Activated CD4-positive, alpha-beta memory T cell treated with anti-CD3 and anti-CD28 coated beads for 36 hours (primary cell): ENCODE results near the gene TOLLIP. TPM values are rescaled to one million over a fixed set of nuclear protein-coding genes. Genes with fewer than 3 reads are reported as not detected.
A peak's percentile ranks its signal among the peaks of the same experiment; 100 is the strongest.
"Not testable (repeated sequence)": the region's sequence is repeated elsewhere in the genome, so short reads cannot be mapped to it uniquely, and the experiment has no call there.

ENCODE experiments used
- CTCF ChIA-PET: fragments of 350-600 bp; sonication (Branson Sonifier 250); formaldehyde crosslinking; loops from one replicate; lab custom pipeline; 2021; ENCODE audit warnings: antibody characterized with exemption, inconsistent platforms; lab: Charles Lee
- POLR2A ChIA-PET: fragments of 350-600 bp; sonication (Branson Sonifier 250); formaldehyde crosslinking; loops from one replicate; lab custom pipeline; 2021; ENCODE audit warnings: antibody characterized with exemption; lab: Charles Lee
- DNase-seq: peaks from one replicate; pipeline ENCODE4 v3.0.0-alpha.2; 2020
- H3K27ac Mint-ChIP-seq: one replicate; pipeline ENCODE4 v1.8.0; 2021; ENCODE audit warnings: mixed read lengths
- H3K27me3 Mint-ChIP-seq: one replicate; pipeline ENCODE4 v1.8.0; 2021; ENCODE audit warnings: mixed read lengths
- H3K36me3 Mint-ChIP-seq: one replicate; pipeline ENCODE4 v1.8.0; 2021; ENCODE audit warnings: mixed read lengths
- H3K4me1 Mint-ChIP-seq: one replicate; pipeline ENCODE4 v1.8.0; 2021; ENCODE audit warnings: low read depth, mixed read lengths
- H3K4me3 Mint-ChIP-seq: one replicate; pipeline ENCODE4 v1.8.0; 2021; ENCODE audit warnings: mild to moderate bottlenecking, mixed read lengths
- H3K9me3 Mint-ChIP-seq: one replicate; pipeline ENCODE4 v1.8.0; 2021; ENCODE audit warnings: mixed read lengths
- intact Hi-C: fragments of 100-400 bp; cut with micrococcal nuclease; formaldehyde crosslinking; loops from one replicate; pipeline ENCODE4 v1.15.1; 2023
- total RNA-seq, 2 experiments: library from RNA; stranded (reverse); gene quantifications; one replicate each; pipeline ENCODE4 v1.2.3, GENCODE V29; 2021

Gene TOLLIP
- total RNA-seq, 2 experiments from 2014 or later: 30.0 to 32.1 TPM

GRCh38 chr11:1271002-1271401, 38.4 kb downstream of the TOLLIP start:
- no peaks in the 10 kb centered on the region for H3K9me3 Mint-ChIP-seq

GRCh38 chr11:1270476-1270875, 39.0 kb downstream of the TOLLIP start:
- no peak overlapping the region for H3K27ac Mint-ChIP-seq
- no peaks in the 10 kb centered on the region for H3K27me3 Mint-ChIP-seq
- no peak overlapping the region for H3K4me3 Mint-ChIP-seq
- no peaks in the 10 kb centered on the region for H3K36me3 Mint-ChIP-seq
- H3K4me1 Mint-ChIP-seq: no peaks in the 10 kb centered on the region
- CTCF ChIA-PET: interaction anchor here (0.8 kb wide), 1 partner anchor 10 kb away, joined by 3 read pairs; no protein-coding TSS in a partner anchor
- DNase-seq: no peak
- no peaks in the 10 kb centered on the region for H3K9me3 Mint-ChIP-seq
- POLR2A ChIA-PET: no interaction called here
- intact Hi-C loops: no loop called here

More at GRCh38 chr11:1271002-1271401, 38.4 kb downstream of the TOLLIP start:
- H3K27me3 Mint-ChIP-seq: no peaks in the 10 kb centered on the region
- H3K4me1 Mint-ChIP-seq: no peaks in the 10 kb centered on the region
- H3K36me3 Mint-ChIP-seq: no peaks in the 10 kb centered on the region
- CTCF ChIA-PET: no interaction called here
- no peak for DNase-seq
- no peak overlapping the region for H3K4me3 Mint-ChIP-seq
- POLR2A ChIA-PET: no interaction called here
- no peak overlapping the region for H3K27ac Mint-ChIP-seq
- intact Hi-C loops: no loop called here

GRCh38 chr11:1269957-1270356, 39.5 kb downstream of the TOLLIP start:
- ChIA-PET CTCF (interaction anchor here (0.8 kb wide), 1 partner anchor 9 kb away, joined by 3 read pairs; no protein-coding TSS in a partner anchor), POLR2A (no interaction called here)
- DNase-seq: no peak
- Mint-ChIP-seq H3K4me1 (no peaks in the 10 kb centered on the region), H3K27ac (no peak overlapping the region), H3K36me3 (no peaks in the 10 kb centered on the region), H3K4me3 (no peak overlapping the region), H3K9me3 (peaks cover 2% of the 10 kb centered on the region), H3K27me3 (no peaks in the 10 kb centered on the region)
- intact Hi-C loops: no loop called here

- CTCF ChIA-PET: interaction anchor here (0.9 kb wide), 1 partner anchor 307 kb away, joined by 3 read pairs; no protein-coding TSS in a partner anchor
- Mint-ChIP-seq H3K4me3 (no peak overlapping the region), H3K27ac (no peak overlapping the region), H3K4me1 (peaks cover 14% of the 10 kb centered on the region), H3K9me3 (peaks cover 9% of the 10 kb centered on the region), H3K27me3 (no peaks in the 10 kb centered on the region), H3K36me3 (peaks cover 3% of the 10 kb centered on the region)
- intact Hi-C loops: no loop called here
- DNase-seq: no peak
- POLR2A ChIA-PET: no interaction called here
These were observed 41.9 kb downstream of the TOLLIP start for GRCh38 chr11:1267441-1268100.

GRCh38 chr11:1266976-1267375, 42.5 kb downstream of the TOLLIP start:
- CTCF ChIA-PET, H3K36me3 Mint-ChIP-seq, H3K27me3 Mint-ChIP-seq, H3K27ac Mint-ChIP-seq, intact Hi-C loops, H3K9me3 Mint-ChIP-seq, POLR2A ChIA-PET, H3K4me3 Mint-ChIP-seq, DNase-seq: not testable (repeated sequence)
- peaks cover 17% of the 10 kb centered on the region for H3K4me1 Mint-ChIP-seq

GRCh38 chr11:1265480-1265879, 44.0 kb downstream of the TOLLIP start:
- H3K27me3 Mint-ChIP-seq, H3K9me3 Mint-ChIP-seq, DNase-seq, POLR2A ChIA-PET, H3K36me3 Mint-ChIP-seq, H3K4me3 Mint-ChIP-seq, H3K27ac Mint-ChIP-seq: not testable (repeated sequence)
- H3K4me1 Mint-ChIP-seq: peaks cover 17% of the 10 kb centered on the region
- intact Hi-C loops: loop anchor here (2.0 kb wide), 1 partner anchor 307 kb away; the partner anchor contains the start of gene DUSP8
- CTCF ChIA-PET: interaction anchor here (0.9 kb wide), 1 partner anchor 150 kb away, joined by 3 read pairs; no protein-coding TSS in a partner anchor

GRCh38 chr11:1264444-1264843, 45.0 kb downstream of the TOLLIP start:
- H3K36me3 Mint-ChIP-seq, H3K27me3 Mint-ChIP-seq, POLR2A ChIA-PET, H3K4me3 Mint-ChIP-seq, H3K9me3 Mint-ChIP-seq: not testable (repeated sequence)
- Mint-ChIP-seq H3K4me1 (peaks cover 17% of the 10 kb centered on the region), H3K27ac (peak overlapping the region; percentile 79)
- DNase-seq: peak; percentile 66
- CTCF ChIA-PET: interaction anchor here (0.6 kb wide), 1 partner anchor 251 kb away, joined by 3 read pairs; no protein-coding TSS in a partner anchor
- intact Hi-C loops: loop anchor here (2.0 kb wide), 1 partner anchor 308 kb away; the partner anchor contains the start of gene DUSP8

- peak; percentile 37 for DNase-seq
- ChIA-PET POLR2A (interaction anchor here (1.0 to 1.5 kb wide), 3 partner anchors 46 to 310 kb away, joined by 3 to 7 read pairs (median 4); partner anchors contain the start of gene TOLLIP), CTCF (interaction anchor here (0.8 to 2.2 kb wide), 5 partner anchors 48 to 312 kb away, joined by 3 to 13 read pairs (median 4); partner anchors contain the start of gene BRSK2)
- intact Hi-C loops: loop anchor here (2.0 kb wide), 2 partner anchors 74 to 126 kb away; partner anchors contain the start of gene BRSK2
- Mint-ChIP-seq H3K4me1 (peaks cover 17% of the 10 kb centered on the region), H3K27ac (peak overlapping the region; percentile 89), H3K4me3 (peak overlapping the region; percentile 81), H3K27me3 (no peaks in the 10 kb centered on the region), H3K36me3 (peaks cover 3% of the 10 kb centered on the region), H3K9me3 (peaks cover 9% of the 10 kb centered on the region)
These were observed 46.4 kb downstream of the TOLLIP start for GRCh38 chr11:1263010-1263409.

- DNase-seq: peak; percentile 94
- intact Hi-C loops: loop anchor here (1.0 to 2.0 kb wide), 3 partner anchors 47 to 126 kb away; partner anchors contain the start of genes BRSK2 and TOLLIP
- Mint-ChIP-seq H3K27ac (peak overlapping the region; percentile 89), H3K36me3 (peaks cover 3% of the 10 kb centered on the region), H3K4me3 (peak overlapping the region; percentile 81), H3K27me3 (no peaks in the 10 kb centered on the region), H3K9me3 (peaks cover 9% of the 10 kb centered on the region), H3K4me1 (peaks cover 17% of the 10 kb centered on the region)
- CTCF ChIA-PET: interaction anchor here (0.8 to 2.2 kb wide), 5 partner anchors 49 to 312 kb away, joined by 3 to 13 read pairs (median 4); partner anchors contain the start of gene BRSK2
- POLR2A ChIA-PET: interaction anchor here (1.0 to 1.5 kb wide), 3 partner anchors 47 to 311 kb away, joined by 3 to 7 read pairs (median 4); partner anchors contain the start of gene TOLLIP
These were observed 47.0 kb downstream of the TOLLIP start for GRCh38 chr11:1262172-1263006.

GRCh38 chr11:1261241-1262071, 48.0 kb downstream of the TOLLIP start:
- intact Hi-C loops: loop anchor here (1.0 to 2.0 kb wide), 3 partner anchors 48 to 127 kb away; partner anchors contain the start of genes BRSK2 and TOLLIP
- DNase-seq: no peak
- Mint-ChIP-seq H3K27ac (no peak overlapping the region), H3K4me3 (peak overlapping the region; percentile 81), H3K9me3 (peaks cover 9% of the 10 kb centered on the region), H3K27me3 (no peaks in the 10 kb centered on the region), H3K4me1 (peaks cover 17% of the 10 kb centered on the region), H3K36me3 (peaks cover 3% of the 10 kb centered on the region)
- ChIA-PET POLR2A (interaction anchor here (1.5 kb wide), 1 partner anchor 48 kb away, joined by 7 read pairs; the partner anchor contains the start of gene TOLLIP), CTCF (interaction anchor here (0.7 to 2.2 kb wide), 3 partner anchors 9 to 313 kb away, joined by 3 to 13 read pairs (median 3); no protein-coding TSS in a partner anchor)

- Mint-ChIP-seq H3K27me3 (no peaks in the 10 kb centered on the region), H3K27ac (no peak overlapping the region), H3K9me3 (peaks cover 9% of the 10 kb centered on the region), H3K36me3 (peaks cover 3% of the 10 kb centered on the region), H3K4me3 (no peak overlapping the region), H3K4me1 (peaks cover 17% of the 10 kb centered on the region)
- CTCF ChIA-PET: interaction anchor here (0.7 kb wide), 1 partner anchor 10 kb away, joined by 3 read pairs; no protein-coding TSS in a partner anchor
- POLR2A ChIA-PET: no interaction called here
- intact Hi-C loops: no loop called here
- DNase-seq: no peak
These were observed 48.8 kb downstream of the TOLLIP start for GRCh38 chr11:1260620-1261019.
